Fibroblast of lung (primary cell): Measurements from ENCODE around the gene C11orf68.

Experiments used
- EZH2 ChIP-seq: IDR thresholded peaks from 2 replicates; pipeline ENCODE4 v1.5.1; 2012; ENCODE audit warnings: low read length, control low read depth, mild to moderate bottlenecking; ENCODE audit errors: missing control alignments
- TF ChIP-seq, protein P1 (sequence below), 2 donors: IDR thresholded peaks in 1 of 2; conservative IDR thresholded peaks in 1 of 2; 1 replicate in 1 of 2; 2 replicates in 1 of 2; pipeline ENCODE4 v1.5.1; 2011 to 2012; ENCODE audit warnings: low read length in 2 of 2, control low read depth in 1 of 2, inconsistent platforms in 1 of 2, low read depth in 1 of 2, mild to moderate bottlenecking in 1 of 2

DNA sequence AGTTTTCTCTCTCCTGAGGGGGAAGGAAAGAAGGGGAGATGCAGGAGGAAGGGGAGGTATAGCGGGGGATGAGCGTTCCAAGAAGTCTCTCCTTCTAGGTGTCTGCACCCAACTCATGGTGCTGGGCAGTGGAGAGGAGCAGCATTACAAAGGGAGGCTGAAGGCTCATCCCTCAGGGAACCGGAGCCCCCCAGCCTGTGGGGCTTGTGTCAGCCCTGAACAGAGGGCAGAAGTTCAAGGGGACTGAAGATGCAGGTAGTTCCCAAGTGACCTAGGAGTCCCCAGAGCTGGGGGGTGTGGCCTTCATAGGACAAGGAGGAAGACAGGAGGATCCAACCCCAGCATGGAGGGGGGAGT is 1.8 kb downstream of the C11orf68 start:
- TF ChIP-seq, protein P1, sequence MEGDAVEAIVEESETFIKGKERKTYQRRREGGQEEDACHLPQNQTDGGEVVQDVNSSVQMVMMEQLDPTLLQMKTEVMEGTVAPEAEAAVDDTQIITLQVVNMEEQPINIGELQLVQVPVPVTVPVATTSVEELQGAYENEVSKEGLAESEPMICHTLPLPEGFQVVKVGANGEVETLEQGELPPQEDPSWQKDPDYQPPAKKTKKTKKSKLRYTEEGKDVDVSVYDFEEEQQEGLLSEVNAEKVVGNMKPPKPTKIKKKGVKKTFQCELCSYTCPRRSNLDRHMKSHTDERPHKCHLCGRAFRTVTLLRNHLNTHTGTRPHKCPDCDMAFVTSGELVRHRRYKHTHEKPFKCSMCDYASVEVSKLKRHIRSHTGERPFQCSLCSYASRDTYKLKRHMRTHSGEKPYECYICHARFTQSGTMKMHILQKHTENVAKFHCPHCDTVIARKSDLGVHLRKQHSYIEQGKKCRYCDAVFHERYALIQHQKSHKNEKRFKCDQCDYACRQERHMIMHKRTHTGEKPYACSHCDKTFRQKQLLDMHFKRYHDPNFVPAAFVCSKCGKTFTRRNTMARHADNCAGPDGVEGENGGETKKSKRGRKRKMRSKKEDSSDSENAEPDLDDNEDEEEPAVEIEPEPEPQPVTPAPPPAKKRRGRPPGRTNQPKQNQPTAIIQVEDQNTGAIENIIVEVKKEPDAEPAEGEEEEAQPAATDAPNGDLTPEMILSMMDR (conservative IDR thresholded peaks at IDR 0.05 in 1 of 2, IDR thresholded peaks at IDR 0.05 in 1 of 2; ENCODE audit: low read depth in 1 of 2, low read length in 2 of 2) = no peak
- TF ChIP-seq EZH2 = no peak
